A673 (cell line): ENCODE results near the gene PRKAG2. TPM values are rescaled to one million over a fixed set of nuclear protein-coding genes. Genes with fewer than 3 reads are reported as not detected.

Source experiments
- BruUV-seq: library from RNA; stranded (reverse); fragments of 400-500 nt; replicated peaks from 2 replicates; lab custom pipeline; 2021; lab: Mats Ljungman, UMichigan
- CTCF ChIA-PET: fragments of 300-600 bp; sonication (Branson Sonifier 250); formaldehyde crosslinking; loops from one replicate; lab custom pipeline; 2022; ENCODE audit warnings: antibody characterized with exemption; lab: Charles Lee
- POLR2A ChIA-PET: fragments of 300-600 bp; sonication (Branson Sonifier 250); formaldehyde crosslinking; loops from one replicate; lab custom pipeline; 2022; ENCODE audit warnings: antibody characterized with exemption; ENCODE audit not compliant: low non-redundant PET; lab: Charles Lee
- DNase-seq: peaks from one replicate; pipeline ENCODE4 v3.0.0-alpha.2; 2015; ENCODE audit warnings: low spot score
- H3K27ac ChIP-seq: fragments of 200-600 bp; sonication (generic); 2 replicates; pipeline ENCODE4 v1.5.1; 2016; ENCODE audit warnings: mixed run types, low read depth, mild to moderate bottlenecking, mixed read lengths, antibody characterized with exemption, low read length; ENCODE audit not compliant: poor library complexity, severe bottlenecking
- H3K27me3 ChIP-seq: fragments of 200-600 bp; sonication (generic); replicated peaks from 2 replicates; pipeline ENCODE4 v1.6.1; 2017; ENCODE audit warnings: mixed run types, low read depth, mild to moderate bottlenecking, mixed read lengths, antibody characterized with exemption, low read length; ENCODE audit not compliant: insufficient read depth, poor library complexity
- H3K36me3 ChIP-seq: fragments of 200-600 bp; sonication (generic); 2 replicates; pipeline ENCODE4 v1.6.1; 2016; ENCODE audit warnings: mixed run types, mild to moderate bottlenecking, mixed read lengths, antibody characterized with exemption, low read length; ENCODE audit not compliant: insufficient read depth, poor library complexity, severe bottlenecking
- H3K4me1 ChIP-seq: fragments of 200-600 bp; sonication (generic); 2 replicates; pipeline ENCODE4 v1.6.1; 2017; ENCODE audit warnings: mixed run types, mild to moderate bottlenecking, mixed read lengths, antibody characterized with exemption, low read length; ENCODE audit not compliant: insufficient read depth, poor library complexity, severe bottlenecking
- H3K4me3 ChIP-seq: fragments of 200-600 bp; sonication (generic); 2 replicates; pipeline ENCODE4 v1.5.1; 2016; ENCODE audit warnings: low read depth, mixed run types, mild to moderate bottlenecking, mixed read lengths, low read length; ENCODE audit not compliant: poor library complexity, severe bottlenecking
- H3K9me3 ChIP-seq: fragments of 200-600 bp; sonication (generic); 2 replicates; pipeline ENCODE4 v1.6.1; 2016; ENCODE audit warnings: mixed run types, low read depth, mild to moderate bottlenecking, mixed read lengths, antibody characterized with exemption, low read length; ENCODE audit not compliant: poor library complexity, severe bottlenecking
- EZH2 ChIP-seq: fragments of 200-600 bp; sonication (generic); IDR thresholded peaks from 2 replicates; pipeline ENCODE4 v1.6.1; 2017; ENCODE audit warnings: borderline replicate concordance, low read depth, mild to moderate bottlenecking, mixed read lengths, antibody characterized with exemption, low read length; ENCODE audit not compliant: poor library complexity, severe bottlenecking
- intact Hi-C: fragments of 100-400 bp; cut with micrococcal nuclease; formaldehyde crosslinking; loops from one replicate; pipeline ENCODE4 v1.10.0; 2022; ENCODE audit not compliant: unreplicated experiment
- total RNA-seq: library from RNA; stranded (reverse); gene quantifications from 2 replicates; pipeline ENCODE4 v1.2.3, GENCODE V29; 2021
- TF ChIP-seq, protein P1 (sequence below): fragments of 300-800, 200-600 bp; sonication (generic); conservative IDR thresholded peaks from 2 replicates; pipeline ENCODE4 v1.5.1; 2017; ENCODE audit warnings: low read depth, mild to moderate bottlenecking, antibody characterized with exemption, low read length, moderate library complexity, mixed read lengths

PRKAG2 gene
- total RNA-seq, 1 experiment from 2014 or later = 11.6 TPM

- BruUV-seq = no TSS peak
- Histone ChIP-seq H3K27ac (no peak overlapping the region), H3K4me3 (no peak overlapping the region), H3K4me1 (no peaks in the 10 kb centered on the region), H3K9me3 (no peaks in the 10 kb centered on the region), H3K36me3 (no peaks in the 10 kb centered on the region), H3K27me3 (no peaks in the 10 kb centered on the region)
- no peak for DNase-seq
- POLR2A ChIA-PET = no interaction called here
- intact Hi-C loops = no loop called here
- TF ChIP-seq EZH2 = no peak
- TF ChIP-seq, protein P1, sequence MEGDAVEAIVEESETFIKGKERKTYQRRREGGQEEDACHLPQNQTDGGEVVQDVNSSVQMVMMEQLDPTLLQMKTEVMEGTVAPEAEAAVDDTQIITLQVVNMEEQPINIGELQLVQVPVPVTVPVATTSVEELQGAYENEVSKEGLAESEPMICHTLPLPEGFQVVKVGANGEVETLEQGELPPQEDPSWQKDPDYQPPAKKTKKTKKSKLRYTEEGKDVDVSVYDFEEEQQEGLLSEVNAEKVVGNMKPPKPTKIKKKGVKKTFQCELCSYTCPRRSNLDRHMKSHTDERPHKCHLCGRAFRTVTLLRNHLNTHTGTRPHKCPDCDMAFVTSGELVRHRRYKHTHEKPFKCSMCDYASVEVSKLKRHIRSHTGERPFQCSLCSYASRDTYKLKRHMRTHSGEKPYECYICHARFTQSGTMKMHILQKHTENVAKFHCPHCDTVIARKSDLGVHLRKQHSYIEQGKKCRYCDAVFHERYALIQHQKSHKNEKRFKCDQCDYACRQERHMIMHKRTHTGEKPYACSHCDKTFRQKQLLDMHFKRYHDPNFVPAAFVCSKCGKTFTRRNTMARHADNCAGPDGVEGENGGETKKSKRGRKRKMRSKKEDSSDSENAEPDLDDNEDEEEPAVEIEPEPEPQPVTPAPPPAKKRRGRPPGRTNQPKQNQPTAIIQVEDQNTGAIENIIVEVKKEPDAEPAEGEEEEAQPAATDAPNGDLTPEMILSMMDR = no peak
- CTCF ChIA-PET = no interaction called here
These were observed 19.5 kb downstream of the PRKAG2 start for GRCh38 chr7:151857412-151857811.

DNA sequence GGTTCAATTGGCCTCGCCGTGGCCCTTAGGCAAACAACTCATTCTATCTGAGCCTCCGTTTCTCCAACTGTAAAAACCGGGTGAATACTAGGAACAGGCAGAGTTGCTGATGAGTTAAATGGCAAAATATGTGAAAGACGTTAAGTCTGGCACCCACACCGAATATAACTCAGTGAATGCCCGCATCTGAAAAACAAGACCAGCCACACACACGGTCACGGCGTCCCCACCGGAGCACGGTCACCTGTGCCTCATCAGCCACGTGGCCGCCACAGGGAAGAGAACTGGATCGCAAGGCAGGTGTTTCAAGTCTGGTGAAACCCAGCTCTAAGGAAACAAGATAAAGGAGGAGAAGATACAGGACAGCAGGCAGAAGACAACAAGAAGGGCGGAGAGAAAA, 20.4 kb downstream of the PRKAG2 start:
- intact Hi-C loops = no loop called here
- POLR2A ChIA-PET = no interaction called here
- Histone ChIP-seq H3K4me3 (no peak overlapping the region), H3K4me1 (no peaks in the 10 kb centered on the region), H3K27me3 (no peaks in the 10 kb centered on the region), H3K9me3 (no peaks in the 10 kb centered on the region), H3K27ac (no peak overlapping the region), H3K36me3 (no peaks in the 10 kb centered on the region)
- CTCF ChIA-PET = no interaction called here
- no peak for DNase-seq
- no TSS peak for BruUV-seq
- no peak for TF ChIP-seq EZH2
- TF ChIP-seq, protein P1 = no peak

- no TSS peak for BruUV-seq
- H3K27ac ChIP-seq = no peak overlapping the region
- no peak for DNase-seq
- ChIA-PET POLR2A (no interaction called here), CTCF (no interaction called here)
- intact Hi-C loops = no loop called here
- H3K4me1 ChIP-seq = no peaks in the 10 kb centered on the region
- H3K27me3 ChIP-seq = no peaks in the 10 kb centered on the region
- TF ChIP-seq, protein P1 = no peak
- no peak for TF ChIP-seq EZH2
- H3K36me3 ChIP-seq = no peaks in the 10 kb centered on the region
- H3K4me3 ChIP-seq = no peak overlapping the region
- H3K9me3 ChIP-seq = no peaks in the 10 kb centered on the region
These were observed 20.8 kb downstream of the PRKAG2 start for GRCh38 chr7:151856098-151856497.
